CD8-positive, alpha-beta memory T cell (primary cell): ENCODE results near the gene THRB. TPM values are rescaled to one million over a fixed set of nuclear protein-coding genes. Genes with fewer than 3 reads are reported as not detected.

Experiments used
- CTCF ChIA-PET: fragments of 350-600 bp; sonication (Branson Sonifier 250); formaldehyde crosslinking; loops from one replicate; lab custom pipeline; 2021; ENCODE audit warnings: antibody characterized with exemption; lab: Charles Lee
- POLR2A ChIA-PET: fragments of 350-600 bp; sonication (Branson Sonifier 250); formaldehyde crosslinking; loops from one replicate; lab custom pipeline; 2021; ENCODE audit warnings: antibody characterized with exemption; lab: Charles Lee
- DNase-seq, 5 donors: peaks; one replicate each; pipeline versions ENCODE4 v3.0.0 to v3.0.0-alpha.2; 2020 to 2022; ENCODE audit warnings: mixed read lengths in 1 of 5
- H3K27ac ChIP-seq: one replicate; pipeline ENCODE4 v1.7.0; 2013; ENCODE audit warnings: low read depth, mild to moderate bottlenecking, low read length, moderate library complexity
- H3K27me3 ChIP-seq: 2 replicates; pipeline ENCODE4 v1.7.0; 2013; ENCODE audit warnings: low read length, mild to moderate bottlenecking; ENCODE audit not compliant: insufficient read depth, poor library complexity, severe bottlenecking
- H3K36me3 ChIP-seq: 2 replicates; pipeline ENCODE4 v1.7.0; 2013; ENCODE audit warnings: mild to moderate bottlenecking, low read length, moderate library complexity; ENCODE audit not compliant: insufficient read depth
- H3K4me1 ChIP-seq: 2 replicates; pipeline ENCODE4 v1.7.0; 2013; ENCODE audit warnings: mild to moderate bottlenecking, low read length, moderate library complexity; ENCODE audit not compliant: insufficient read depth
- H3K4me3 ChIP-seq: 2 replicates; pipeline ENCODE4 v1.7.0; 2013; ENCODE audit warnings: mild to moderate bottlenecking, low read length
- H3K9me3 ChIP-seq: 2 replicates; pipeline ENCODE4 v1.7.0; 2013; ENCODE audit warnings: mild to moderate bottlenecking, low read length
- H3K27ac Mint-ChIP-seq, 8 donors: one replicate each; pipeline ENCODE4 v1.8.0; 2020 to 2021; ENCODE audit warnings: mixed read lengths in 8 of 8, mild to moderate bottlenecking in 6 of 8, inconsistent platforms in 3 of 8, moderate library complexity in 3 of 8
- H3K27me3 Mint-ChIP-seq, 2 donors: one replicate each; pipeline ENCODE4 v1.8.0; 2020 to 2021; ENCODE audit warnings: mixed read lengths in 2 of 2, mild to moderate bottlenecking in 1 of 2, moderate library complexity in 1 of 2
- H3K36me3 Mint-ChIP-seq, 3 donors: one replicate each; pipeline ENCODE4 v1.8.0; 2020 to 2021; ENCODE audit warnings: mixed read lengths in 3 of 3, inconsistent platforms in 1 of 3, mild to moderate bottlenecking in 1 of 3
- H3K4me1 Mint-ChIP-seq, 3 donors: one replicate each; pipeline ENCODE4 v1.8.0; 2020 to 2021; ENCODE audit warnings: mixed read lengths in 3 of 3, inconsistent platforms in 1 of 3, mild to moderate bottlenecking in 1 of 3
- H3K4me3 Mint-ChIP-seq, 7 donors: one replicate each; pipeline ENCODE4 v1.8.0; 2020 to 2021; ENCODE audit warnings: mixed read lengths in 7 of 7, mild to moderate bottlenecking in 6 of 7, moderate library complexity in 4 of 7, inconsistent platforms in 2 of 7
- H3K9me3 Mint-ChIP-seq, 5 donors: one replicate each; pipeline ENCODE4 v1.8.0; 2020 to 2022; ENCODE audit warnings: mixed read lengths in 5 of 5, mild to moderate bottlenecking in 3 of 5, moderate library complexity in 2 of 5, inconsistent platforms in 1 of 5
- polyA plus RNA-seq: library from polyadenylated mRNA; unstranded; fragments of 300-500 nt; fragmentation: Illumina TruSeq; gene quantifications from one replicate; pipeline ENCODE4 v1.2.3, GENCODE V29; 2021
- total RNA-seq, 2 experiments: library from RNA; stranded (reverse); gene quantifications; one replicate each; pipeline ENCODE4 v1.2.3, GENCODE V29; 2021

Gene THRB
- total and polyA plus RNA-seq, 3 experiments from 2014 or later: not detected

DNA sequence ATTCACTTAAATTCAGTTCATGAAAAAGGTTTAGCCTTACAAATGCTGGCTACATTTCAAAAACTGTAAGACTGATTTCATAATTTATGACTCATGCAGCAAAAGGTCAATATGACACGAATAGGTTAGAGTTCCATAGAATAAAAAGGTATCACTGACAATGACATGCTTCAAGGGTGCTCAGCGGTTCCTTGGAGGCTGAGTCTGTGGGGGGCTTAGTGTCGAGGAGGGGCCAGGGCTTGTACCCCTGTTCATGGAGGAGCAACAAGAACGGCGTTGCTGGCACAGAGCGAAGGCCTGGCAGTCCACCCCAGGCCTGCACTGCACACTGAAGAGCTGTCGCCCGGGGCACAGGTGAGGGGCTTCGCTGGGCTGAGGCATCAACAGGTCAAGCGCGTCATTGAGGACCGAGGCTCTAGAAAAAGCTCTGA lies 375.3 kb downstream of the THRB start:
- Mint-ChIP-seq H3K9me3 (no peaks in the 10 kb centered on the region), H3K36me3 (peaks cover 0 to 8% (median 0%) of the 10 kb centered on the region in 3 donors)
- CTCF ChIA-PET: no interaction called here

DNA sequence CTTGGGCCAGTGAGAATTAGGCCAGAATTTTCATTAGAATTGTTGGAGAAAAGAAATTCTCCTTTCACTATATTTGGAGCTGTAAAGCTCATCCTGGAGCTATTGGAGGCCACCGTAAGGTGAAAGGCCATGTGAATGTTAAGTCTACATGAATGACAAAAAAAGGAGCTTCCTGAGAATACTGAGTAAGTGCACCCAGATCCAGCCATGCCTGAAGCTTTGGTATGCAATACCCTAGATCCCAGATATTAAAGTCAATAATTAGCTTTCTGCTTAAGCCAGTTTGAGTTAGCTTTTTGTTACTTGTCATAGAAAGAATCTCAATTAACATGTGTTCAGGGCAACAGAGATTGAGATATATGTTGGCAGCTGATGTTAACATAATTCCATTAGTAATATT lies 377.1 kb downstream of the THRB start:
- POLR2A ChIA-PET: no interaction called here
- CTCF ChIA-PET: interaction anchor here (0.9 kb wide), 1 partner anchor 25 kb away, joined by 3 read pairs; no protein-coding TSS in a partner anchor

More for the DNA sequence above, 375.3 kb downstream of the THRB start:
- Mint-ChIP-seq H3K4me1 (no peaks in the 10 kb centered on the region), H3K27me3 (peaks cover 0 to 6% of the 10 kb centered on the region in 2 donors), H3K27ac (no peak overlapping the region), H3K4me3 (no peak overlapping the region)
- no peaks in the 10 kb centered on the region for H3K9me3 ChIP-seq
- DNase-seq: no peak
- no peak overlapping the region for H3K27ac ChIP-seq
- no peak overlapping the region for H3K4me3 ChIP-seq
- H3K36me3 ChIP-seq: no peaks in the 10 kb centered on the region
- POLR2A ChIA-PET: no interaction called here
- no peaks in the 10 kb centered on the region for H3K27me3 ChIP-seq
- H3K4me1 ChIP-seq: no peaks in the 10 kb centered on the region

DNA sequence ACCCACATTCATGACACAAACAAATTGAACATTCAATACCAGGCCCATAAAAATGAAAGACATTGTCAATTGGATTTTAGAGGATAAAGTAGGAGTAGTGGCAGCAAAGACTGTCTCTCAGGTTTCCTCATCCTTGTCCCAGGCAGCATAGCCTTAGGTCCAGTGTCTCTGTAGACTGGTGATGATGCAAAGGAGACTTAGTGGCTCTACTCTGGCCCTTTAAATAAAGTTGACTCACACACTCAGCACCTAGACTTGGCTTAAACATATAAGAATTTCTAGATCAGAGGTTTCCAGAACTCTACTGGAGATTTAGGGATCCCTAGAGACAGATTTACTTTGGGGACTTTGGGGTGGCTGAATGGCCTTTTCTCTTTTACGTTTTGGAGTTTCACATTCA lies 382.9 kb downstream of the THRB start:
- Mint-ChIP-seq H3K27me3 (no peaks in the 10 kb centered on the region), H3K36me3 (no peaks in the 10 kb centered on the region), H3K9me3 (no peaks in the 10 kb centered on the region), H3K4me3 (no peak overlapping the region), H3K27ac (no peak overlapping the region), H3K4me1 (no peaks in the 10 kb centered on the region)
- Histone ChIP-seq H3K27me3 (no peaks in the 10 kb centered on the region), H3K4me1 (no peaks in the 10 kb centered on the region), H3K36me3 (no peaks in the 10 kb centered on the region), H3K27ac (no peak overlapping the region), H3K9me3 (no peaks in the 10 kb centered on the region), H3K4me3 (no peak overlapping the region)
- POLR2A ChIA-PET: no interaction called here
- CTCF ChIA-PET: no interaction called here
- DNase-seq: no peak

More for the DNA sequence above, 377.1 kb downstream of the THRB start:
- Histone ChIP-seq H3K9me3 (no peaks in the 10 kb centered on the region), H3K4me3 (no peak overlapping the region), H3K4me1 (no peaks in the 10 kb centered on the region), H3K36me3 (no peaks in the 10 kb centered on the region), H3K27ac (no peak overlapping the region), H3K27me3 (no peaks in the 10 kb centered on the region)
- no peaks in the 10 kb centered on the region for H3K4me1 Mint-ChIP-seq
- H3K36me3 Mint-ChIP-seq: peaks cover 0 to 8% (median 0%) of the 10 kb centered on the region in 3 donors
- peaks cover 0 to 4% of the 10 kb centered on the region in 2 donors for H3K27me3 Mint-ChIP-seq
- no peaks in the 10 kb centered on the region for H3K9me3 Mint-ChIP-seq
- no peak overlapping the region for H3K27ac Mint-ChIP-seq
- H3K4me3 Mint-ChIP-seq: no peak overlapping the region
- no peak for DNase-seq

DNA sequence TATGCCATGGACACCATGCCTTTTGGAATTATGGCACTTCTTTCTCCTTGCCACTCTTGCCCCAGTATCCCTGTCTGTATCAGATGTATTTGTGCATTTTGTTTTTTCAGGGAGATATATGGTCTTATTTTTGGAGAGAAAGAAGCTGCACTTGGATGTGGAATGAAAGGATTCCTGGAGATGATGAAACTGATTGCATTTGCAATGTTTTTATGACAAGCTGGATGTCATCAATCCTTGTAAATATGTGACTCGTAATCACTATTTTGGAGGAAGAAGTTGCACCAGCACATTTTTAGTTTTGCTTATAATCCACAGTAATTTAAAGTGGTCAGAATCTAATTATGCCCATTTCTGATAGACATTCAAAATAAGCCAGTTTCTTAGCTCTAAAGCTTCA lies 384.6 kb downstream of the THRB start:
- H3K27ac Mint-ChIP-seq: peak overlapping the region in 1 of 8 donors; percentile 4
- H3K27me3 Mint-ChIP-seq: no peaks in the 10 kb centered on the region
- no peaks in the 10 kb centered on the region for H3K36me3 Mint-ChIP-seq
- POLR2A ChIA-PET: no interaction called here
- H3K36me3 ChIP-seq: no peaks in the 10 kb centered on the region
- no peak for DNase-seq
- H3K9me3 ChIP-seq: no peaks in the 10 kb centered on the region
- no peak overlapping the region for H3K4me3 ChIP-seq
- CTCF ChIA-PET: no interaction called here
- no peaks in the 10 kb centered on the region for H3K27me3 ChIP-seq
- H3K4me3 Mint-ChIP-seq: no peak overlapping the region
- no peaks in the 10 kb centered on the region for H3K4me1 ChIP-seq
- no peaks in the 10 kb centered on the region for H3K9me3 Mint-ChIP-seq
- H3K27ac ChIP-seq: no peak overlapping the region
- no peaks in the 10 kb centered on the region for H3K4me1 Mint-ChIP-seq

DNA sequence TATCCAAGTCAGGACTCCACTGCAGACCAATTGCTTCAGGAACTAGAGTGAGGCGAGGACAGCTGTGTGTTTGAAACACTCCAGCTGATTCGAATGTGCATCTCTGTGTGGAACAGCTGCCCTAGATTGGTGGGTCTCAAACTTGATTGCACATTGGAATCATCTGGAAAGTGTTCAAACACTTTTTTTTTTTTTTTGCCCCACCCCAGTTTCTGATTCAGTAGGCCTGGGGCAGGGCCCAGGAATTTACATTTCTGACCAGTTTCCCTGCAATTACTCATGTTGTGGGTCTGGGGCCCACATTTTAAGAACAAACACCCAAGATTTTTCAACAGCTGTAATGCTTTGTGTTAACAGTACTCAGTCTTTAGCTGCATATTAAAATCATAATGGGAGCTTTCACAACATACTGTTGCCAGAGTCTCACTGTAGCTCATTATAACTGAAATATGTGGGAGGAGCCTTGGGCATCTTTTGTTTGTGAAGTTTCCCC lies 392.9 kb downstream of the THRB start:
- Mint-ChIP-seq H3K36me3 (peaks cover 0 to 12% (median 1%) of the 10 kb centered on the region in 3 donors), H3K27me3 (peaks cover 0 to 3% of the 10 kb centered on the region in 2 donors), H3K4me3 (no peak overlapping the region), H3K4me1 (no peaks in the 10 kb centered on the region), H3K27ac (no peak overlapping the region), H3K9me3 (peaks cover 0 to 7% (median 3%) of the 10 kb centered on the region in 5 donors)
- H3K4me1 ChIP-seq: no peaks in the 10 kb centered on the region
- no peak for DNase-seq
- ChIA-PET CTCF (no interaction called here), POLR2A (no interaction called here)
- H3K27ac ChIP-seq: no peak overlapping the region
- no peaks in the 10 kb centered on the region for H3K36me3 ChIP-seq
- no peak overlapping the region for H3K4me3 ChIP-seq
- H3K9me3 ChIP-seq: no peaks in the 10 kb centered on the region
- no peaks in the 10 kb centered on the region for H3K27me3 ChIP-seq

DNA sequence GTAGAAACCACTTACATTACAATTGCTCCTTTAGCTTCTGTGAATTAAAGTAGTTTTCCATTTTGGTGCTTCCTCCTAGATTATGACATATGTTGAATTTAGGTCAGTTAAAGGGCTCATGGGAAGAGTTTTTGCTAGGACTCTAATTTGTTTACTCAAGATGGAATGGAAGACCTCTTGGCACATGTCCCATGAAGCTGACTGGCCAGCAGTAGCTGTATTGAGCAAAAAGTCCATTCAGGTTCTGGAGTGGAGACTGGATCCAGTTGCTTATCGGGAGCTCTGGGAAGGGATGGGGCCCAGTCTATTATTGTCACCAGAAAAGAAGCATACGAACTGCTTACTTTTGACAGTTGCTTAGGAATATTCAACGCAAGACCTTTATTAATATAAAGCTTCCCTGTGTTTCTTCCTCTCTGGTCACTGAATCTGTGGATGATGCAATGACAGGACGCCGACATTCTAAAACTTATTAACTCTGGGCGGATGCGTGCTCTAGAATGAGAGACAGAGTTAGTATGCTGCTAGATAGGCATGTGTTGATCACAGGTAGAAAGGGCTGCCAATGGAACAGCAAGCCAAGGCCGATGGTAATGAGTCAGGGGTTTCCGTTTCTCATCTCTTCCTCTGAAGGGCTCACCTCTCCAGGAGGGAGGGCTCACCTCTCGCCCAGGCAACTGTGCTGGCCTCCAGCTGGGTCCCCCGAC lies 393.8 kb downstream of the THRB start:
- Histone ChIP-seq H3K9me3 (no peaks in the 10 kb centered on the region), H3K4me1 (no peaks in the 10 kb centered on the region), H3K27ac (no peak overlapping the region), H3K27me3 (no peaks in the 10 kb centered on the region), H3K36me3 (no peaks in the 10 kb centered on the region), H3K4me3 (no peak overlapping the region)
- no peak for DNase-seq
- Mint-ChIP-seq H3K4me1 (no peaks in the 10 kb centered on the region), H3K9me3 (peaks cover 0 to 14% (median 6%) of the 10 kb centered on the region in 5 donors), H3K27ac (no peak overlapping the region), H3K4me3 (no peak overlapping the region), H3K27me3 (peaks cover 4 to 6% of the 10 kb centered on the region in 2 donors), H3K36me3 (peaks cover 0 to 12% (median 1%) of the 10 kb centered on the region in 3 donors)
- ChIA-PET CTCF (no interaction called here), POLR2A (no interaction called here)

DNA sequence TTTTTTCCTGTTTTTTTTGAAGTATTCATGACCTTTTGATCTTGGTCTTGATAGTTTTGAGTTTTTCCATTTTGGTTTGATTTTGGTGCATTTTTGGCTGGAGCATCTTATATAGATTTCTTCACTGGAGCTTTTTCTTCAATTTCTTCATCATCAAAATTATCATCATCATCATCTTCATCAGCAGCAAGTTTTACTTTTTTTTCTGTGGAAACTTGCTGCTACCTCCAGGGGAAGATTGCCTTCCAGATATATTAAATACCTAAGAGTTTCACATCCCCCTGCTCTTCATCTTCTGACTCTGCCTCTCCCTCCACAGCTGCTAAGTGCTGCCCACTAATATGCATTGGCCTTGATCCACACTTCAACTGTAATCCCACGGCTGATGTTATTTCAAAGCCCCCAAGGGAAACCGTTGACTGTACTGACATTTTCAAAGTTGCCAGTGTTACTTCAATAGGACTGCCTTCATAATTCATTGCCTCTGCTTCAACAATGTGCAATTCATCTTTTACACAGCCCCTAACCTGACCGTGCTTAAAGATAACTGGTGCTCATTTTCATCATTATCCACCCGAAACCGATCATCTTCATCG lies 397.9 kb downstream of the THRB start:
- ChIA-PET CTCF (no interaction called here), POLR2A (no interaction called here)

DNA sequence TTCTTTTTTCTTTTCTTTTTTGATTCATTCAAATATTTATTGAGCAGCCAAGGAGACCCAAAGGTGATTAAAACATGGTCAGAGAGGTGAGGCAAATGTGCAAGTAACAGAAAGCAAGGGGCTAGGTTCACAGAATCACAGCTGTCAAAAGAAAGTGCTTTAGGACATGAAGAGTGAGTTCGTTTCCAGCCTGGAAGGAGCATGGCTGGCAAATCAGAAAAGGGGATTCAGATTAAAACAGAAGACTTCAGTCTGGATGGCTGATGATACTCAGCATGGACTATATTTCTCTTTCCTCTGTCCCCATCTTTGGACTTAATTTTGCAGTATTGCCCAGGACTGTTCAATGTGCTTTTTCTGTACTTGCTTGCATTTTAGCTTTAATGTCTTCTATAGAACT lies 398.4 kb downstream of the THRB start:
- no peak overlapping the region for H3K4me3 Mint-ChIP-seq
- DNase-seq: no peak
- POLR2A ChIA-PET: no interaction called here
- no peak overlapping the region for H3K27ac ChIP-seq
- H3K4me3 ChIP-seq: no peak overlapping the region
- H3K27me3 Mint-ChIP-seq: peaks cover 4 to 7% of the 10 kb centered on the region in 2 donors
- no peaks in the 10 kb centered on the region for H3K4me1 Mint-ChIP-seq
- no peaks in the 10 kb centered on the region for H3K27me3 ChIP-seq
- no peak overlapping the region for H3K27ac Mint-ChIP-seq
- CTCF ChIA-PET: no interaction called here
- no peaks in the 10 kb centered on the region for H3K4me1 ChIP-seq
- no peaks in the 10 kb centered on the region for H3K9me3 ChIP-seq
- H3K9me3 Mint-ChIP-seq: peaks cover 0 to 18% (median 8%) of the 10 kb centered on the region in 5 donors
- H3K36me3 Mint-ChIP-seq: peaks cover 0 to 4% (median 0%) of the 10 kb centered on the region in 3 donors
- no peaks in the 10 kb centered on the region for H3K36me3 ChIP-seq

More for the DNA sequence above, 397.9 kb downstream of the THRB start:
- no peaks in the 10 kb centered on the region for H3K4me1 ChIP-seq
- no peak overlapping the region for H3K4me3 Mint-ChIP-seq
- no peaks in the 10 kb centered on the region for H3K36me3 ChIP-seq
- H3K27ac Mint-ChIP-seq: no peak overlapping the region
- H3K27me3 ChIP-seq: no peaks in the 10 kb centered on the region
- no peak overlapping the region for H3K27ac ChIP-seq
- H3K4me1 Mint-ChIP-seq: no peaks in the 10 kb centered on the region
- peaks cover 0 to 7% (median 0%) of the 10 kb centered on the region in 3 donors for H3K36me3 Mint-ChIP-seq
- H3K4me3 ChIP-seq: no peak overlapping the region
- H3K9me3 Mint-ChIP-seq: peaks cover 0 to 18% (median 8%) of the 10 kb centered on the region in 5 donors
- peaks cover 4 to 7% of the 10 kb centered on the region in 2 donors for H3K27me3 Mint-ChIP-seq
- H3K9me3 ChIP-seq: no peaks in the 10 kb centered on the region
- DNase-seq: no peak
